ENCODE measurements around the gene SUPT4H1.

The SUPT4H1 gene

DNA sequence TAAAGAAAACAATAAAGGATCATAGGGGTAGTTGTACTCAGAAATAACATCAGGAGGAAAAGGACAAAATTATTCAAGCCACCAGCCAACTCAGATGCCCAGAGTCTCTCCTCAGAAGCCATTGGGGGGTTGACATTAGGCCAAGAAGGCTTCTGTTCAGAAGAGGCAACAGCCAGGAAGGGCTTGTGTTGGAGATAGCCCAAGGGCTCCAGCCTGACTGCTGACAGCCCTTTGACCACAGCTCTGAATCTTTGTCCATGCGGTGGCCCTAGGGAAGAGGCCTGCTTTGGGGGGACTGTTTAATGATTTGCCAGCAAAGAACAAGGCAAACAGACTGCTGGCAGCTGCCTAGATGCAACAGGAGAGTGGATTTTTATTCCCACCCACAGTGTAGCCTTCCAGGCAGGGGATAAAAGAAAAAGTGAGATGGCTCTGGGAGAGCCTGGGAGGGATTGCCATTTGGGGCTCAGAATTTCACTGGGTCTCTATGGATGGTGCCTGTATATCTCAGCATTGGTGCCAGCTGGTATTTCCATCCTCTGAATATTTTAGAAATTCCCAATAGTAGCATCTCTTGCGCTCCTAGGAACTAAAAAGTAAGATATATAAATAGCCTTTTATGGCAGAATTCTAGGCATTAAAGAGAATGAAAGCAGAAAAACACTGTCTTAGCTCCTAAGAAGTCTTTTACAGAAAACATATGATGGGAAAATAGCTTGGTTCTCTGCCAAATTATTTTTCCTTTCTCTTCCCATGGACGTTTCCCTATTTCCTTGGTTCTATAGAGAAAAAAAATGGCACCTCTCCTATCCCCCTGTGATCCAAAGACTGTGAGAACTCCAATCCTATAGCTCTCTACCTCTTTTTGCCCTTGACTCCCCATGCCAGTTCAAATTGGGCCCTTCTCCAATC lies 29.4 kb upstream of the SUPT4H1 start:
- in situ Hi-C loops (cut with MboI; ENCODE audit: low sequenced_read_pairs) = no loop called here

DNA sequence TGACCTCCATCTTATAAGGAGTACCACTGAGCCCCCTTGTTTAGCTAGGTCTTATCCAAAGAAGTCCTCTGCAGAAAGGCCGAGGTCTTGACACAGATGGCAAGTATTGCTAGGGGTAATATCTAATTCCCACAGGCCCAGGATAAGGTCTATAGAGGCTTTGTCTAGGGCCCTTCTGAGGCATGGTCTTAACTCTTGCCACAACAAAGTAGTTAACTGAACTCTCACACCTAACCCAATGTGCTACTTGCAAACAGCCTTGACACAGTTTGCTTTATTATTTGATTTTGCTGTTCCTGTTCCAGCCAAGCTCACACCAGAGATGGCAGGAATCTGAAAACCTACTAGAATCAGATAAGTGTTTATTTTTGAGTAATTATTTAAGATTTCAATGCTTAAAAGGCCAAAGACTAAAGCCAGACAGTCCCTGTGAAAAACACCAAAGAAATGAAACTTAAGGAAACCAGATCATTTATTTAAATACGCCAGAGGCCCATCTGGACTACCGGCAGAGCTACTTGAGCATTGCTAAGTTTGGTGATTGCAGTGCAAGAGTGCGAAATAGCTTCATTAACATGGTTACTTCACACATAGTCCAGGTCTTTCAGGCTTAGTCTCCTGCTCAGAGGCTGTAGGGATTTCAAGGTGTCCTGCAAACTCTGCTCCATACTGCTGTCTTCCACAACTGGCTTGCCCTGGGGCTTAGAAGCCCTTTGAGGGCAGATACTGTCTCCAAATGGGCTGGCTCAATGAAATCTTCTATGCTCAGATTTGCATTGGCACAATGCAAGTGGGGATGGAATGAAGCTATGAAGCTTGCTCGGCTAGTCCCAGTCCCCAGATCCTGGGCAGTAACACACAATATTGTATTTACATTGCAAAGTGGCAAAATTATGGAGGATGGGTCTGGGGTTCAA lies 28.5 kb upstream of the SUPT4H1 start:
- in situ Hi-C loops (cut with MboI; ENCODE audit: low sequenced_read_pairs) = no loop called here

- in situ Hi-C loops (cut with MboI; ENCODE audit: low sequenced_read_pairs) = no loop called here
Observed at GRCh38 chr17:58379511-58379824, 27.5 kb upstream of the SUPT4H1 start.

- in situ Hi-C loops (cut with MboI; ENCODE audit: low sequenced_read_pairs) = no loop called here
Observed at GRCh38 chr17:58378733-58379510, 26.9 kb upstream of the SUPT4H1 start.

GRCh38 chr17:58377661-58378060 lies 25.7 kb upstream of the SUPT4H1 start:
- in situ Hi-C loops (cut with MboI; ENCODE audit: low sequenced_read_pairs) = no loop called here

GRCh38 chr17:58377093-58377601 lies 25.1 kb upstream of the SUPT4H1 start:
- in situ Hi-C loops (cut with MboI; ENCODE audit: low sequenced_read_pairs) = no loop called here

- in situ Hi-C loops (cut with MboI; ENCODE audit: low sequenced_read_pairs) = no loop called here
Observed at GRCh38 chr17:58376472-58377000, 24.5 kb upstream of the SUPT4H1 start.

DNA sequence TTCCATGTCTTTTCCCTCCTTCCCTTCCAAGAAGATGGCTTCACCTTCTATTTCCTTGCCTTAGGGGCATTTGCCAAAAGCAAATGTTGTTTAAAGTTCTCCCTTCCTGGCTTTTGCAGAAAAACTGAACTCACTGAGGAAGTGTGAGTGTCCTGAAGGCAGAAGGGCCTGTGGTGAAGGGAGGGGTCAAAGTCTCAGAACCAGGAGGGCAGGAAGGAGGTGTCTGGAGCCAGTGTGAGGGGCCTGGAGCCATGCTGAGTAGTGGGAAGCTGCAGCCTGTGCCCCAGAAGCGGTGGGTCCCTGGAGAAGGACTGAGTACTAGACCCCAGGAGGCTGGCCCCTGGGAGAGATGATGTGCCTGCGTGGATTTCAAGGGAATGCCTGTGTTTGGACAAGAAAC lies 23.8 kb upstream of the SUPT4H1 start:
- in situ Hi-C loops (cut with MboI; ENCODE audit: low sequenced_read_pairs) = no loop called here

DNA sequence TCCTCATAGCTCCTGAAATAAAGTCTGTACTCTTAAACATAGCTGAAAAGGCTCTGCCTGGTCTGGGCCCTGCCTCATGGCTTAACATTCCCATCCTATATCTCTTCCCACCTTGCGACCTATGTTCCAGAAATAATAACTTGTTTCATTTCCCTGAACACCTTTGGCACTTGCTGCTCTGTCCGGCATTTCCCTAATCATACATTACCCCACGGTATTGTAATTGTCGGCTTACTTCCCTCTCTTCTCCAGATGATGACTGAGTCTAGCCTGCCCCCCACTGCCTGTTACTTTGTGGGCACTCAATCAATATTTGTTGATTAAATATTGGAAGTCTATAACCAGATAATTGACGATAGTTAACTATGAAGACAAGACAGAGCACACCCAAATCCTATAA lies 23.3 kb upstream of the SUPT4H1 start:
- in situ Hi-C loops (cut with MboI; ENCODE audit: low sequenced_read_pairs) = no loop called here

DNA sequence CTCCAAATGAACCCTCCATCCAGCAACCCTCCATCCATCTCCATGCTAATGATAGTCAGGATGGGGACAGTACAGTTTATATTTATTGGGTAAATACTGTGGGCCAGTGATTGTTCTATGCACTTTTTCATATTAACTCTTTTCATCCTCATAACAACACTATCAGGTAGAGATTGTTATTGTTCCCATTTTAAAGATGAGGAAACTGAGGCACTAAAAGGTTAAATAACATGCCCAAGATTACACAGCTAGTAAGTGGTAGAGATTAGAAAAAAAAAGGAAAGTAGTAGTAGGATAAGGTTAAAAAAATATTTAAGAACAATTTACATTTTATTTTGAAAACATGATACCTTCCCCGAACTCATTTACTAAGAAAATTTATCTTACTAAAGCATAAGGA lies 21.9 kb upstream of the SUPT4H1 start:
- in situ Hi-C loops (cut with MboI; ENCODE audit: low sequenced_read_pairs) = no loop called here

DNA sequence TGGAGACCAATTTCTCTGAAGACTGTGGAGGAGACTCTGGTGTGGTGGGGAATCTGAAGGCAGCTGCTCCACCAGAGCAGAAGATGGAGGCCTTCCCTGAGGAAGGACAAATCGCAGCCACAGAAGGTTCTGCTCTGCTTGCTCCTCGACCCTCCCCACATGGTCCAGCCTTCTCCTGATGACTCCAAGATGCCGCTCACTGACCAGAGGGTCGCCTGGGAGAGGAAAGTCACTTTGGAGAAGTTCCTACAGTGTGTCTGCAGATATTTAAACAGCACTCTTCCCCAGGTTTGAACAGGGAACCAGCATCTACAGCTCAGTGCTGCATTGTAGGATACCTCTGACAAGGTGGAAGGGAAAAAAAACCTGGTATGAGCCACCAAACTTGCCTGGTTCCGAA lies 21.0 kb upstream of the SUPT4H1 start:
- in situ Hi-C loops (cut with MboI; ENCODE audit: low sequenced_read_pairs) = no loop called here

DNA sequence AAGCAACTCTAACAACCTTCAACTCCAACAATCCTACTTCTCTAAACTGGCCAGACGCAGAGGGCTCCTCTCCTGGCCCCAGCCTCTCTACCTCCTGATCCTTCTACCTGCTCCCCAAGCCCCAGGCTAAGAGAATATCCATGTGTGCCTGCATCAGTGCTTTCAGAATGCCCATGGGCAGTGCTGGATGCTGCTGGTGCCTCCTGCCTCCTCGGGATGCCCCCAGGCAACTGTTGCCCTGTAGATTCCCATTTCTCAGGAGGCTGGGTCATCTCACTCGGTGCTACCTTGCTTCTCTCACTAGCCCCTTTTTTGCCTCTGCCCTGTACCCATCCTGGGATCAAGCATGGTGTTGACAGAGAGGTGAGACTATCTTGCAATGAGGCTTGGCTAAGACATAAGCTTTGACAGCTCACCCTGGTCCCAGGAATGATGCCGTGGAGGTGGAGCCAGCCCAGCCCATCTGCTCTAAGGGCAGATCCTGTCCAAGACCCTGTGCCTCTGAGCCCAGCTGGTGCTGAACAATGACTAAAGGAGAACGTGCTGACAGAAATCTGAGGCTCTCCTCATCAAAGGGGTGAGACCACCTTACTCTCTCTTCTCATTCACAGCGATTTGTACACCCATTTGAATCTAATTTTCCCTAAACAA lies 19.4 kb upstream of the SUPT4H1 start:
- in situ Hi-C loops (cut with MboI; ENCODE audit: low sequenced_read_pairs) = no loop called here

DNA sequence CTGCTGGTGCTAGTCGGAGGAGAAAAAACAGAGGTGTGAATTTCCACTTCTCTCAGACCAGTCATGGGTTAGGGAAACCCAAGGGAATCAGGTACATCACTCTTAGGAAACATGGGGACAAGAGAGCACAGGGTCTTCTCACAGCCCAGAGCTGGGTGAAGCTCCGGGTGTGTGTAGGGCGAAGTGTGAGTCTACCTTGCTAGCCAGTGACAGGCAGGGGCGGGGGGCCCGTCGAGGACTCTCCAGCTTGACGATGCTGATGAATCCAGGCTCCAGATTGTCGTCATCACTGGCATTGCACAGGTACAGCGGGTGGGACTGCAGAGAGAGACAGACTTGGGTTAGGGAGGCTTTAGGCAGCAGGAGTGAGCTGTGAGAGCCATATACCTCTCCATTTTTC lies 18.7 kb upstream of the SUPT4H1 start:
- in situ Hi-C loops (cut with MboI; ENCODE audit: low sequenced_read_pairs) = no loop called here

GRCh38 chr17:58370309-58370708 lies 18.3 kb upstream of the SUPT4H1 start:
- in situ Hi-C loops (cut with MboI; ENCODE audit: low sequenced_read_pairs) = no loop called here

DNA sequence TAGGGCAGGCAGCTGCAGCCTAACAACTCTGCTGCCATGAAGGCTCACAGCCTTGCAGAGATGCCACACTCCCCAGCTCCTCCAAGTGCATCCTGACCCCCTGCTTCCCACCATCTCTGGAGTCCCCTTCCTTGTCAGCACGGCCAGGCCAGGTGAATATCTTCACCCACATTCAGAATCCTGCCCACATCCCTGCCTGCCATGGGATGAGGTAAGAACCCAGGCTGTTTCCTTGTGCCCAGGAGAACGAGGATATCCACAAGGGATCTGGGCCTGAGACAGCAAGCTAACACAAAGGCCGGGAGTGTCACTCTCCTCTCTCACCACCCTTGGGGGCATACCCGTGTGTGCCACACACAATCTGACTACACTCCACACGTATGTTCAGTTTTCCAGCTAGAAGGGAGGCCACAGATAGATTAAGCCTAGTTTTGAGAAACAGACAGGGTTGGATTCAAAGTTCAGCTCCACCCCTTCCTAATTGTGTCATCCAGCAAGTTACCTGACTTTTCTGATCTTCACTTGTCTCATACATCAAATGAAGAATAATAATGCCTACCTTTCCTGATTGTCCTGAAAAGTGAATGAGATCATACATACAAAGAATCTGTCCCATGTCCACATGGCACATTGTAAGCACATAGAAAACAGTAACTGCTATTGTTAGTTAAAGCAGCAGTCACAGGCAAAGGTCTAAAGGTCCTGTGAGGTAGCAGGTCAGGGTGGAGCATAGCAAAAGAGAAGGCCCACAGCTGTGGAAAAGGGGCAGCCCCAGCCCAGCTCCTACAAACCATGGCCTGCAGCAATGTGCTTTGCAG lies 17.4 kb upstream of the SUPT4H1 start:
- in situ Hi-C loops (cut with MboI; ENCODE audit: low sequenced_read_pairs) = no loop called here

DNA sequence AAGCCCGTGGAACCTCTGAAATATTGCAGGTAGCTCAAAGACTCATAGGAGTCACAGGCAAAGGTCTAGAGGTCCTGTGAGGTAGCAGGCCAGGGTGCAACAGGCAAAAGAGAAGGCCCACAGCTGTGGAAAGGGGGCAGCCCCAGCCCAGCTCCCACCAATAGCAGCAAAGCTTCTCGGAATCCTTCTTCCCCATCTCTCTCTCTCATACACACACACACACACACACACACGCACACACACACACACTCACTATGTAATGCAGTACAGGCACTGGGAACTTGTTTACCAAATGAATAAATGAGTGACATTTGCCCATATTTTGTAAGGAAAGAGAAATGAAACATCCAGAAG lies 16.8 kb upstream of the SUPT4H1 start:
- in situ Hi-C loops (cut with MboI; ENCODE audit: low sequenced_read_pairs) = no loop called here

GRCh38 chr17:58367461-58367860 lies 15.5 kb upstream of the SUPT4H1 start:
- in situ Hi-C loops (cut with MboI; ENCODE audit: low sequenced_read_pairs) = no loop called here

GRCh38 chr17:58365980-58366595 lies 14.1 kb upstream of the SUPT4H1 start:
- in situ Hi-C loops (cut with MboI; ENCODE audit: low sequenced_read_pairs) = no loop called here

All from HL-60/S4 treated with retinoic acid at 250 ng/mL for 4 days and 3 days (cell line).